HCT116 (cell line): Measurements from ENCODE around the gene PSMG3. TPM values are rescaled to one million over a fixed set of nuclear protein-coding genes. Genes with fewer than 3 reads are reported as not detected.

Experiments used
- ATAC-seq: fragments of 200-7000 bp; cut with Tn5 transposase; 2 replicates; pipeline ENCODE4 v1.9.1; 2020; ENCODE audit warnings: mild to moderate bottlenecking, moderate library complexity
- BruUV-seq: library from RNA; stranded (reverse); fragments of 400-500 nt; replicated peaks from 2 replicates; lab custom pipeline; 2021; lab: Mats Ljungman, UMichigan
- CTCF ChIA-PET: fragments of 300-600 bp; sonication (Branson Sonifier 250); formaldehyde crosslinking; loops from one replicate; lab custom pipeline; 2021; ENCODE audit warnings: antibody characterized with exemption; lab: Charles Lee
- POLR2A ChIA-PET: fragments of 300-600, 350-600 bp; sonication (Branson Sonifier 250); formaldehyde crosslinking; loops from one replicate; lab custom pipeline; 2021; ENCODE audit warnings: antibody characterized with exemption; lab: Charles Lee
- RAD21 ChIA-PET, 2 experiments: fragments of 300-600 bp; sonication (Branson Sonifier 250); formaldehyde crosslinking; loops; one replicate each; lab custom pipeline; 2023; ENCODE audit warnings: low total read pairs in 2 of 2; ENCODE audit not compliant: uncharacterized antibody in 2 of 2, unreplicated experiment in 2 of 2, low non-redundant PET in 1 of 2; lab: Charles Lee
- DNase-seq: peaks from one replicate; pipeline ENCODE4 v3.0.0-alpha.2; 2010; ENCODE audit warnings: low read depth, low spot score
- H2AFZ ChIP-seq: fragments of 200-600 bp; shearing (Covaris generic), sonication (generic); 2 replicates; pipeline ENCODE4 v1.6.1; 2017; ENCODE audit warnings: low read depth, mixed run types, mixed read lengths, antibody characterized with exemption, low read length; ENCODE audit not compliant: poor library complexity, severe bottlenecking
- H3K27ac ChIP-seq: 2 replicates; pipeline ENCODE4 v1.5.1; 2012; ENCODE audit warnings: low read depth, low read length
- H3K27me3 ChIP-seq: fragments of 200-600 bp; sonication (generic); 2 replicates; pipeline ENCODE4 v1.6.1; 2016; ENCODE audit warnings: mixed run types, low read length, mixed read lengths; ENCODE audit not compliant: insufficient read depth
- H3K36me3 ChIP-seq, 2 experiments: fragments of 200-500 bp in 1 of 2; fragments of 200-600 bp in 1 of 2; sonication (Bioruptor generic) in 1 of 2; sonication (generic) in 1 of 2; 2 replicates each; pipeline versions ENCODE4 v1.5.1 to v1.6.1; 2014 to 2016; ENCODE audit warnings: low read length in 2 of 2, inconsistent platforms in 1 of 2, mixed read lengths in 1 of 2, mixed run types in 1 of 2; ENCODE audit not compliant: insufficient read depth in 2 of 2, control insufficient read depth in 1 of 2
- H3K4me1 ChIP-seq, 2 experiments: fragments of 200-600 bp in 1 of 2; sonication (generic) in 1 of 2; 2 replicates each; pipeline versions ENCODE4 v1.5.1 to v1.6.1; 2012 to 2017; ENCODE audit warnings: low read length in 2 of 2, inconsistent platforms in 1 of 2, mild to moderate bottlenecking in 1 of 2, mixed read lengths in 1 of 2, mixed run types in 1 of 2, moderate library complexity in 1 of 2; ENCODE audit not compliant: insufficient read depth in 2 of 2, control insufficient read depth in 1 of 2
- H3K4me2 ChIP-seq: fragments of 200-600 bp; sonication (generic); 2 replicates; pipeline ENCODE4 v1.6.1; 2017; ENCODE audit warnings: mixed run types, low read length, mixed read lengths
- H3K4me3 ChIP-seq, 2 experiments: fragments of 200-600 bp in 1 of 2; sonication (generic) in 1 of 2; replicated peaks in 1 of 2; 2 replicates each; pipeline ENCODE4 v1.5.1; 2011 to 2016; ENCODE audit warnings: low read length in 2 of 2, control low read depth in 1 of 2, low read depth in 1 of 2, mild to moderate bottlenecking in 1 of 2, mixed read lengths in 1 of 2, mixed run types in 1 of 2
- H3K79me2 ChIP-seq: fragments of 200-600 bp; sonication (generic); 2 replicates; pipeline ENCODE4 v1.6.1; 2017; ENCODE audit warnings: mild to moderate bottlenecking, mixed run types, low read length, moderate library complexity, mixed read lengths; ENCODE audit not compliant: insufficient read depth
- H3K9ac ChIP-seq: fragments of 200-600 bp; sonication (generic); 2 replicates; pipeline ENCODE4 v1.6.1; 2016; ENCODE audit warnings: low read length, mixed read lengths
- H3K9me2 ChIP-seq: fragments of 200-600 bp; sonication (generic), shearing (Covaris generic); 2 replicates; pipeline ENCODE4 v1.6.1; 2017; ENCODE audit warnings: mixed run types, mild to moderate bottlenecking, moderate library complexity; ENCODE audit not compliant: insufficient read depth
- H3K9me3 ChIP-seq, 2 experiments: fragments of 200-500 bp in 1 of 2; fragments of 200-600 bp in 1 of 2; sonication (Bioruptor generic) in 1 of 2; sonication (generic) in 1 of 2; 2 replicates each; pipeline ENCODE4 v1.6.1; 2014 to 2017; ENCODE audit warnings: low read length in 2 of 2, mixed read lengths in 2 of 2, inconsistent platforms in 1 of 2, low read depth in 1 of 2, mild to moderate bottlenecking in 1 of 2, mixed run types in 1 of 2, moderate library complexity in 1 of 2; ENCODE audit not compliant: control insufficient read depth in 1 of 2, insufficient read depth in 1 of 2
- H4K20me1 ChIP-seq: fragments of 200-600 bp; sonication (generic), shearing (Covaris generic); 2 replicates; pipeline ENCODE4 v1.6.1; 2017; ENCODE audit warnings: mixed run types, mild to moderate bottlenecking, moderate library complexity; ENCODE audit not compliant: insufficient read depth
- CEBPB ChIP-seq: IDR thresholded peaks from 2 replicates; pipeline ENCODE4 v1.6.1; 2012; ENCODE audit warnings: low read depth
- ELF1 ChIP-seq: IDR thresholded peaks from 2 replicates; pipeline ENCODE4 v1.6.1; 2012; ENCODE audit warnings: low read depth, borderline replicate concordance
- EZH2 ChIP-seq: fragments of 200-600 bp; sonication (generic); IDR thresholded peaks from 2 replicates; pipeline ENCODE4 v1.6.1; 2017; ENCODE audit warnings: antibody characterized with exemption, mixed run types
- EZH2phosphoT487 ChIP-seq: fragments of 200-600 bp; IDR thresholded peaks from 2 replicates; pipeline ENCODE4 v1.6.1; 2018; ENCODE audit warnings: antibody characterized with exemption, borderline replicate concordance
- FOSL1 ChIP-seq: IDR thresholded peaks from 2 replicates; pipeline ENCODE4 v1.6.1; 2012; ENCODE audit warnings: low read depth
- JUND ChIP-seq: IDR thresholded peaks from 2 replicates; pipeline ENCODE4 v1.6.1; 2012
- POLR2A ChIP-seq: IDR thresholded peaks from 2 replicates; pipeline ENCODE4 v1.7.0; 2011; ENCODE audit warnings: borderline replicate concordance; ENCODE audit not compliant: insufficient read depth, insufficient read length; ENCODE audit errors: extremely low read depth
- POLR2AphosphoS5 ChIP-seq: IDR thresholded peaks from 2 replicates; pipeline ENCODE4 v1.6.1; 2011; ENCODE audit warnings: mild to moderate bottlenecking, low read depth, low read length, moderate library complexity
- RAD21 ChIP-seq: IDR thresholded peaks from 2 replicates; pipeline ENCODE4 v1.6.1; 2012; ENCODE audit warnings: low read depth, mild to moderate bottlenecking
- SIN3A ChIP-seq: IDR thresholded peaks from 2 replicates; pipeline ENCODE4 v1.6.1; 2012; ENCODE audit warnings: low read depth
- SP1 ChIP-seq: IDR thresholded peaks from 2 replicates; pipeline ENCODE4 v1.6.1; 2012; ENCODE audit warnings: low read depth
- SRF ChIP-seq: IDR thresholded peaks from 2 replicates; pipeline ENCODE4 v1.6.1; 2012; ENCODE audit warnings: low read depth
- TCF7L2 ChIP-seq: IDR thresholded peaks from 2 replicates; pipeline ENCODE4 v1.7.0; 2011; ENCODE audit warnings: borderline replicate concordance, inconsistent platforms; ENCODE audit not compliant: insufficient read depth, insufficient read length; ENCODE audit errors: extremely low read depth
- ZFX ChIP-seq: fragments of 450-650 bp; IDR thresholded peaks from 2 replicates; pipeline ENCODE4 v1.6.1; 2017
- ZNF274 ChIP-seq: fragments of 200-500 bp; sonication (Bioruptor generic); IDR thresholded peaks from 2 replicates; pipeline ENCODE4 v1.6.1; 2014; ENCODE audit warnings: mild to moderate bottlenecking, low read depth, low read length, inconsistent platforms
- intact Hi-C: fragments of 100-400 bp; cut with micrococcal nuclease; formaldehyde crosslinking; loops from 2 replicates; pipeline ENCODE4 v1.10.0; 2022
- total RNA-seq: library from RNA; stranded (reverse); gene quantifications from one replicate; pipeline ENCODE4 v1.2.1, GENCODE V29; 2021; ENCODE audit not compliant: unreplicated experiment
- TF ChIP-seq, protein P1 (sequence below): IDR thresholded peaks from 2 replicates; pipeline ENCODE4 v1.6.1; 2012
- TF ChIP-seq, protein P2 (sequence below): IDR thresholded peaks from 2 replicates; pipeline ENCODE4 v1.6.1; 2011; ENCODE audit warnings: mild to moderate bottlenecking, low read length, moderate library complexity; ENCODE audit not compliant: insufficient replicate concordance; ENCODE audit errors: extremely low read depth
- TF ChIP-seq, protein P3 (sequence below): IDR thresholded peaks from 2 replicates; pipeline ENCODE4 v1.6.1; 2012

The PSMG3 gene
- total RNA-seq, 1 experiment from 2014 or later: 60.9 TPM

DNA sequence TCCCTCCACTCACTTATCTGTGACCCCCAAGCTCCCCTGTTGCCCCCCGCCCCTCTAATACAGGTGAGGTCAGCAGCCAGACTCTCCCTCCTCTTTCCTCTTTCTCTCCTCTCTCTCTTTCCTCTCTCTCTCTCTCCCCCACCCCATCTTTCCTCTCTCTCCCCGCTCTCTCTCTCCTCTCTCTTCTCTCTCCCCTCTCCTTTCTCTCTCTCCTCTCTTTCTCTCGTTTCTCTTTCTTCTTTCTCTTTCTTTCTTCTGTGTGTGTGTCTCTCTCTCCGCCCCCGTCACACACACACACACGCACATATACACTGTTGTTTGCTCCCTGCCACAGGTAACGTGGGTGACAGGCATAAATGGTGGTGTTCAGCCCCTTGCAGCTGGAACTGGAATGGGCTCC, 37.2 kb upstream of the PSMG3 start:
- BruUV-seq: no TSS peak
- no peaks in the 10 kb centered on the region for H3K27me3 ChIP-seq
- RAD21 ChIA-PET: no interaction called here

DNA sequence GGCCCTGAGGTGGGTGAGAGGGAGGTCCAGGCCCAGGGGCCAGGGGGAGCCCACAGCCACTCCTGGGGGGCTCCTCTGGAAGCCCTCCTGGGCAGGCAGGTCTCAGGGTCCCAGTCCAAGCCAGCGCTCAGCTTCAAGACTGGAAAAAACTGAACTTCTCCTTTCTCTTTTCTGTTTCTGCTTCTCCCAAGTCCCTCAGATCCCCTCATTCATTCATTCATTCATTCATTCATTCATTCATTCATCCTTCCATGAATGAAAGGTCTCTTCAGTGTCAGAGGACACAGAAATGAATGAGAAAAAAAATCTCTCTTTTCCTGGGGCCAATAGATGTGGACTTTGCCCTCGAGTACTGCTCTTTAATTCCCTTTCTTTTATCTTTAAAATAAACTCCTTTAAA, 34.6 kb upstream of the PSMG3 start:
- H3K9ac ChIP-seq: no peak overlapping the region
- ATAC-seq (no peak), DNase-seq (no peak)
- H4K20me1 ChIP-seq: no peaks in the 10 kb centered on the region
- no peaks in the 10 kb centered on the region for H3K9me2 ChIP-seq
- intact Hi-C loops: no loop called here
- no peaks in the 10 kb centered on the region for H3K4me1 ChIP-seq
- no peaks in the 10 kb centered on the region for H3K36me3 ChIP-seq
- H3K79me2 ChIP-seq: no peaks in the 10 kb centered on the region
- no peak overlapping the region for H2AFZ ChIP-seq
- no TSS peak for BruUV-seq
- H3K4me2 ChIP-seq: no peak overlapping the region
- no peaks in the 10 kb centered on the region for H3K9me3 ChIP-seq
- no peaks in the 10 kb centered on the region for H3K27me3 ChIP-seq
- H3K4me3 ChIP-seq: no peak overlapping the region
- ChIA-PET RAD21 (no interaction called here), CTCF (no interaction called here), POLR2A (no interaction called here)
- H3K27ac ChIP-seq: no peak overlapping the region
- TF ChIP-seq POLR2AphosphoS5: no peak
- no peak for TF ChIP-seq FOSL1
- TF ChIP-seq, protein P1, sequence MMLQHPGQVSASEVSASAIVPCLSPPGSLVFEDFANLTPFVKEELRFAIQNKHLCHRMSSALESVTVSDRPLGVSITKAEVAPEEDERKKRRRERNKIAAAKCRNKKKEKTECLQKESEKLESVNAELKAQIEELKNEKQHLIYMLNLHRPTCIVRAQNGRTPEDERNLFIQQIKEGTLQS: no peak
- no peak for TF ChIP-seq POLR2A
- TF ChIP-seq JUND: no peak
- no peak for TF ChIP-seq CEBPB
- no peak for TF ChIP-seq RAD21
- TF ChIP-seq SP1: no peak
- TF ChIP-seq, protein P2, sequence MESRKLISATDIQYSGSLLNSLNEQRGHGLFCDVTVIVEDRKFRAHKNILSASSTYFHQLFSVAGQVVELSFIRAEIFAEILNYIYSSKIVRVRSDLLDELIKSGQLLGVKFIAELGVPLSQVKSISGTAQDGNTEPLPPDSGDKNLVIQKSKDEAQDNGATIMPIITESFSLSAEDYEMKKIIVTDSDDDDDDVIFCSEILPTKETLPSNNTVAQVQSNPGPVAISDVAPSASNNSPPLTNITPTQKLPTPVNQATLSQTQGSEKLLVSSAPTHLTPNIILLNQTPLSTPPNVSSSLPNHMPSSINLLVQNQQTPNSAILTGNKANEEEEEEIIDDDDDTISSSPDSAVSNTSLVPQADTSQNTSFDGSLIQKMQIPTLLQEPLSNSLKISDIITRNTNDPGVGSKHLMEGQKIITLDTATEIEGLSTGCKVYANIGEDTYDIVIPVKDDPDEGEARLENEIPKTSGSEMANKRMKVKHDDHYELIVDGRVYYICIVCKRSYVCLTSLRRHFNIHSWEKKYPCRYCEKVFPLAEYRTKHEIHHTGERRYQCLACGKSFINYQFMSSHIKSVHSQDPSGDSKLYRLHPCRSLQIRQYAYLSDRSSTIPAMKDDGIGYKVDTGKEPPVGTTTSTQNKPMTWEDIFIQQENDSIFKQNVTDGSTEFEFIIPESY: no peak
- TF ChIP-seq TCF7L2: no peak
- TF ChIP-seq SIN3A: no peak
- no peak for TF ChIP-seq ZNF274
- no peak for TF ChIP-seq ZFX
- no peak for TF ChIP-seq EZH2phosphoT487

More for the DNA sequence above, 37.2 kb upstream of the PSMG3 start:
- no peak overlapping the region for H3K27ac ChIP-seq
- no peak for TF ChIP-seq SIN3A
- no peak for TF ChIP-seq POLR2AphosphoS5
- no peak for TF ChIP-seq ZFX
- TF ChIP-seq EZH2: no peak
- TF ChIP-seq RAD21: no peak
- no peak for TF ChIP-seq SRF
- TF ChIP-seq EZH2phosphoT487: no peak
- TF ChIP-seq SP1: no peak
- TF ChIP-seq ELF1: no peak
- TF ChIP-seq JUND: no peak
- TF ChIP-seq, protein P3, sequence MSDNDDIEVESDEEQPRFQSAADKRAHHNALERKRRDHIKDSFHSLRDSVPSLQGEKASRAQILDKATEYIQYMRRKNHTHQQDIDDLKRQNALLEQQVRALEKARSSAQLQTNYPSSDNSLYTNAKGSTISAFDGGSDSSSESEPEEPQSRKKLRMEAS: no peak
- TF ChIP-seq, all 23 proteins: peak for 0
- Histone ChIP-seq H3K9ac (no peak overlapping the region), H3K9me2 (no peaks in the 10 kb centered on the region), H3K36me3 (no peaks in the 10 kb centered on the region), H3K4me2 (no peak overlapping the region), H3K79me2 (no peaks in the 10 kb centered on the region), H2AFZ (no peak overlapping the region), H3K4me1 (peaks cover 3 to 12% of the 10 kb centered on the region in 2 experiments; a peak in 3 of 4 replicates), H3K4me3 (no peak overlapping the region), H3K9me3 (no peaks in the 10 kb centered on the region), H4K20me1 (no peaks in the 10 kb centered on the region)
- POLR2A ChIA-PET: interaction anchor here (0.6 kb wide), 1 partner anchor 135 kb away, joined by 3 read pairs; no protein-coding TSS in a partner anchor
- DNase-seq: no peak
- intact Hi-C loops: no loop called here
- CTCF ChIA-PET: no interaction called here
- no peak for ATAC-seq
